Epithelial cell of alveolus of lung (primary cell): ENCODE results near the gene SSX2B. TPM values are rescaled to one million over a fixed set of nuclear protein-coding genes. Genes with fewer than 3 reads are reported as not detected.

ENCODE experiments used
- total RNA-seq: library from RNA; depleted of rRNA; stranded (reverse); fragments of >200 nt; gene quantifications from 2 replicates; pipeline ENCODE4 v1.2.1, GENCODE V29; 2015

Gene SSX2B, protein sequence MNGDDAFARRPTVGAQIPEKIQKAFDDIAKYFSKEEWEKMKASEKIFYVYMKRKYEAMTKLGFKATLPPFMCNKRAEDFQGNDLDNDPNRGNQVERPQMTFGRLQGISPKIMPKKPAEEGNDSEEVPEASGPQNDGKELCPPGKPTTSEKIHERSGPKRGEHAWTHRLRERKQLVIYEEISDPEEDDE
- total RNA-seq = not detected in 2 replicates

GRCh38 chrX:52750952-52751351 is at the start of gene SSX2B:
Gene SSX2B (plus strand): TSS chrX:52751252. CDS start chrX:52752681, 1,429 bp downstream.

DNA sequence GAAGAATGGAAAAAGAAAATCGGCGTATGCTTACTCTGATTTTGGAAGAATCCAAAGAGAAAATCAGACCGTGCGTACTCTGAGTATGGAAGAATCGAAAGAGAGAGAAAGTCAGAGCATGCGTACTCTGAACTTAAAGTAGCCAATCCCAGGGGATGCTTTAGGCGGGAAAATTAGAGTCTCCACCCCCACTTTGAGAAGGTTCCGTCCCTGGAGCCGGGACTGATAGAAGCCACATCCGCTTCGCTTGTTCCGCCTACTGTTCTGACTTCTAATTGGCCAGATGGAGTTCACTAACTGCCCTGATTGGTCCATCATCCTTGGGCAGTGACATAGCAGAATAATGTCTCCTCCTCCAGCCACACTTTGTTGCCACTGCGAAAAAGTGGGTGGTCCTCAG is 44.0 kb upstream of the SSX2B start, which contains the start of gene SSX2:
Gene SSX2 (minus strand): TSS at position 101 of the 400 bp plus-strand sequence. CDS start 1,429 bp downstream, outside the sequence.

GRCh38 chrX:52797327-52797726 is 46.3 kb downstream of the SSX2B start, which contains the start of gene SPANXN5:
Gene SPANXN5 (minus strand): TSS chrX:52797427. CDS start chrX:52797348, 79 bp downstream.

Other genes with a start within 250 kb of the SSX2B start
- gene XAGE1B, start 234.2 kb upstream of the SSX2B start, total RNA-seq = not detected in 2 replicates
- not detected in 2 replicates for gene SSX7, start 96.4 kb upstream of the SSX2B start, total RNA-seq
- not detected in 2 replicates for gene SSX2, start 44.1 kb upstream of the SSX2B start, total RNA-seq
- not detected in 2 replicates for gene SPANXN5, start 46.2 kb downstream of the SSX2B start, total RNA-seq
- gene XAGE5, start 60.0 kb downstream of the SSX2B start, total RNA-seq = not detected in 2 replicates
- gene XAGE3, start 116.8 kb downstream of the SSX2B start, total RNA-seq = not detected in 2 replicates
- gene FAM156B, start 146.1 kb downstream of the SSX2B start, total RNA-seq = 14.4 and 22.3 TPM in 2 replicates
- 4.0 and 19.5 TPM in 2 replicates for gene FAM156A, start 207.3 kb downstream of the SSX2B start, total RNA-seq